ENCODE data around the gene GMPR2.
A peak's percentile ranks its signal among the peaks of the same experiment; 100 is the strongest.

Gene GMPR2

GRCh38 chr14:24232645-24233537 is at the start of gene GMPR2:
GMPR2 (plus strand) TSS chr14:24232929; CDS start chr14:24233254, 325 bp downstream.
- no peak for DNase-seq (ENCODE audit: low spot score)

GRCh38 chr14:24183014-24183481 is 49.7 kb upstream of the GMPR2 start:
- no peak for DNase-seq (ENCODE audit: low spot score)

GRCh38 chr14:24184104-24184970 is 48.4 kb upstream of the GMPR2 start:
- DNase-seq (ENCODE audit: low spot score): no peak

- no peak for DNase-seq (ENCODE audit: low spot score)
Measured at GRCh38 chr14:24185026-24185425, 47.7 kb upstream of the GMPR2 start.

GRCh38 chr14:24185741-24186140 is 47.0 kb upstream of the GMPR2 start:
- DNase-seq (ENCODE audit: low spot score): no peak

GRCh38 chr14:24186831-24187538 is 45.7 kb upstream of the GMPR2 start:
- DNase-seq (ENCODE audit: low spot score): no peak

GRCh38 chr14:24187539-24187915 is 45.2 kb upstream of the GMPR2 start:
- DNase-seq (ENCODE audit: low spot score): no peak

- DNase-seq (ENCODE audit: low spot score): peak; percentile 96
Measured at GRCh38 chr14:24188251-24189058, 44.3 kb upstream of the GMPR2 start, which contains the start of gene IPO4. IPO4 (minus strand) TSS chr14:24188816; CDS start chr14:24188787, 29 bp downstream.

GRCh38 chr14:24189059-24189375 is 43.7 kb upstream of the GMPR2 start:
- DNase-seq (ENCODE audit: low spot score): no peak

GRCh38 chr14:24189460-24189859 is 43.3 kb upstream of the GMPR2 start:
- DNase-seq (ENCODE audit: low spot score): no peak

- no peak for DNase-seq (ENCODE audit: low spot score)
Measured at GRCh38 chr14:24190416-24190815, 42.3 kb upstream of the GMPR2 start.

- no peak for DNase-seq (ENCODE audit: low spot score)
Measured at GRCh38 chr14:24192933-24193332, 39.8 kb upstream of the GMPR2 start.

- DNase-seq (ENCODE audit: low spot score): no peak
Measured at GRCh38 chr14:24194186-24194872, 38.4 kb upstream of the GMPR2 start.

- DNase-seq (ENCODE audit: low spot score): no peak
Measured at GRCh38 chr14:24194873-24195185, 37.9 kb upstream of the GMPR2 start.

GRCh38 chr14:24195186-24196070 is 37.3 kb upstream of the GMPR2 start, which contains the start of gene TM9SF1:
TM9SF1 (minus strand) TSS chr14:24195441; CDS start chr14:24195019, 422 bp downstream.
- peak; percentile 83 for DNase-seq (ENCODE audit: low spot score)

GRCh38 chr14:24196071-24197055 is 36.4 kb upstream of the GMPR2 start:
- no peak for DNase-seq (ENCODE audit: low spot score)

GRCh38 chr14:24197056-24197450 is 35.7 kb upstream of the GMPR2 start:
- no peak for DNase-seq (ENCODE audit: low spot score)

GRCh38 chr14:24198814-24199524 is 33.8 kb upstream of the GMPR2 start:
- no peak for DNase-seq (ENCODE audit: low spot score)

Data from kidney capillary endothelial cell (primary cell).